Measurements from ENCODE around the gene TUBB2B.

DNA sequence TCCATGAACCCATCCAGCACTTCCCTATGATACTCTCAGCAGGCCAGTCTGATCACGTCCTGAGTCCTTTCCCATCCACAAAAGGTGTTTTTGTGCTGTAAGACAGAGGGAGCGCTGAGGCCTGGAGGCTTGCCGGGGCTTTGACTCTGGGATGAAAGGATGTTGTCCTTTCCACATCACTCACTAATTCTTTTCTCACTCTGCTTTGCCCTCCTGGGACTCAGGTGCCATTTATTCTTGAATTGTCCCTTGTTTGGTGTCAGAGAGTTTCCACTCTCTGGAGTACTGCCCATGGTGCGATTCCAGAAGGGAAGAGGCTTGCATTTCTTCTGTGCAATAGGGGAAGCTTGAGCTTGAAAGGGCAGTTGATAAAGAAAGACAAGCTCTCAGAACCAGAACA is 15.3 kb upstream of the TUBB2B start:
- TF ChIP-seq, protein P1, sequence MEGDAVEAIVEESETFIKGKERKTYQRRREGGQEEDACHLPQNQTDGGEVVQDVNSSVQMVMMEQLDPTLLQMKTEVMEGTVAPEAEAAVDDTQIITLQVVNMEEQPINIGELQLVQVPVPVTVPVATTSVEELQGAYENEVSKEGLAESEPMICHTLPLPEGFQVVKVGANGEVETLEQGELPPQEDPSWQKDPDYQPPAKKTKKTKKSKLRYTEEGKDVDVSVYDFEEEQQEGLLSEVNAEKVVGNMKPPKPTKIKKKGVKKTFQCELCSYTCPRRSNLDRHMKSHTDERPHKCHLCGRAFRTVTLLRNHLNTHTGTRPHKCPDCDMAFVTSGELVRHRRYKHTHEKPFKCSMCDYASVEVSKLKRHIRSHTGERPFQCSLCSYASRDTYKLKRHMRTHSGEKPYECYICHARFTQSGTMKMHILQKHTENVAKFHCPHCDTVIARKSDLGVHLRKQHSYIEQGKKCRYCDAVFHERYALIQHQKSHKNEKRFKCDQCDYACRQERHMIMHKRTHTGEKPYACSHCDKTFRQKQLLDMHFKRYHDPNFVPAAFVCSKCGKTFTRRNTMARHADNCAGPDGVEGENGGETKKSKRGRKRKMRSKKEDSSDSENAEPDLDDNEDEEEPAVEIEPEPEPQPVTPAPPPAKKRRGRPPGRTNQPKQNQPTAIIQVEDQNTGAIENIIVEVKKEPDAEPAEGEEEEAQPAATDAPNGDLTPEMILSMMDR (IDR thresholded peaks at IDR 0.05) = no peak
- TF ChIP-seq POLR2A (IDR thresholded peaks at IDR 0.05) = no peak
- no peak for TF ChIP-seq POLR2AphosphoS5 (IDR thresholded peaks at IDR 0.05)
- TF ChIP-seq EP300 (IDR thresholded peaks at IDR 0.05) = no peak

Data from sigmoid colon (tissue), 4 donors.